Measurements from ENCODE around the gene GATAD2B.
"Not testable (repeated sequence)": the region's sequence is repeated elsewhere in the genome, so short reads cannot be mapped to it uniquely, and the experiment has no call there.

The GATAD2B gene

GRCh38 chr1:153882296-153882912 lies 40.4 kb downstream of the GATAD2B start:
- DNase-seq, result no peak

- peak; percentile 74 for DNase-seq
These were observed 41.0 kb downstream of the GATAD2B start for GRCh38 chr1:153881751-153882150.

- DNase-seq, result peak; percentile 99
These were observed 41.8 kb downstream of the GATAD2B start for GRCh38 chr1:153880962-153881361.

GRCh38 chr1:153880024-153880423 lies 42.7 kb downstream of the GATAD2B start:
- no peak for DNase-seq

- DNase-seq, result no peak
These were observed 45.7 kb downstream of the GATAD2B start for GRCh38 chr1:153877112-153877511.

GRCh38 chr1:153872934-153873333 lies 49.8 kb downstream of the GATAD2B start:
- DNase-seq, result no peak

- DNase-seq, result no peak
These were observed 50.4 kb downstream of the GATAD2B start for GRCh38 chr1:153872331-153872730.

GRCh38 chr1:153869486-153869885 lies 53.3 kb downstream of the GATAD2B start:
- no peak for DNase-seq

GRCh38 chr1:153866045-153866850 lies 56.5 kb downstream of the GATAD2B start:
- DNase-seq, result no peak

- DNase-seq, result no peak
These were observed 62.5 kb downstream of the GATAD2B start for GRCh38 chr1:153860285-153860684.

GRCh38 chr1:153857505-153857904 lies 65.3 kb downstream of the GATAD2B start:
- DNase-seq, result no peak

GRCh38 chr1:153856763-153857162 lies 66.0 kb downstream of the GATAD2B start:
- DNase-seq, result no peak

GRCh38 chr1:153852170-153852569 lies 70.6 kb downstream of the GATAD2B start:
- DNase-seq, result no peak

- no peak for DNase-seq
These were observed 73.1 kb downstream of the GATAD2B start for GRCh38 chr1:153849487-153850185.

- DNase-seq, result no peak
These were observed 74.0 kb downstream of the GATAD2B start for GRCh38 chr1:153848805-153849204.

- DNase-seq, result no peak
These were observed 77.6 kb downstream of the GATAD2B start for GRCh38 chr1:153845158-153845557.

- DNase-seq, result not testable (repeated sequence)
These were observed 78.4 kb downstream of the GATAD2B start for GRCh38 chr1:153844349-153844748.

GRCh38 chr1:153842006-153842471 lies 80.7 kb downstream of the GATAD2B start:
- no peak for DNase-seq

GRCh38 chr1:153841463-153841994 lies 81.2 kb downstream of the GATAD2B start:
- no peak for DNase-seq

GRCh38 chr1:153840774-153841173 lies 82.0 kb downstream of the GATAD2B start:
- not testable (repeated sequence) for DNase-seq

GRCh38 chr1:153833968-153834367 lies 88.8 kb downstream of the GATAD2B start:
- not testable (repeated sequence) for DNase-seq

GRCh38 chr1:153833171-153833570 lies 89.6 kb downstream of the GATAD2B start:
- DNase-seq, result no peak

GRCh38 chr1:153832293-153832692 lies 90.5 kb downstream of the GATAD2B start:
- DNase-seq, result no peak

Data from NCI-H1417 treated with DMSO at 0.1 percent for 48 hours (cell line).